ENCODE results near the gene POU3F3. TPM values are rescaled to one million over a fixed set of nuclear protein-coding genes. Genes with fewer than 3 reads are reported as not detected.

The POU3F3 gene
- total and polyA plus RNA-seq, 2 of the 8 experiments (the other 6 are each of a cell fraction or from before 2014, with no cell fraction given): 0.09 TPM; not detected in 1

- peak; percentile 42 for TF ChIP-seq SAP30 (IDR thresholded peaks at IDR 0.05; ENCODE audit: insufficient read depth, insufficient replicate concordance, low read length)
- TF ChIP-seq ZNF274 (IDR thresholded peaks at IDR 0.05; ENCODE audit: borderline replicate concordance, extremely low read depth, low read length): no peak
- no peak for TF ChIP-seq ATF3 (IDR thresholded peaks at IDR 0.05; ENCODE audit: insufficient read depth, low read depth, low read length)
- no peak for TF ChIP-seq RNF2 (IDR thresholded peaks at IDR 0.05; ENCODE audit: borderline replicate concordance, low read depth, low read length, missing control alignments, poor library complexity, severe bottlenecking)
- TF ChIP-seq SRF (IDR thresholded peaks at IDR 0.05; ENCODE audit: low read depth, low read length): no peak
- 0 out of 2 replicates have a peak, but pooled peaks have one; percentile 41 for TF ChIP-seq CHD2 (IDR thresholded peaks at IDR 0.05; ENCODE audit: low read length)
- TF ChIP-seq NRF1 (IDR thresholded peaks at IDR 0.05; ENCODE audit: low read depth, low read length): no peak
- no peak for TF ChIP-seq JUN (IDR thresholded peaks at IDR 0.05; ENCODE audit: low read depth, low read length)
- no peak for TF ChIP-seq TAF7 (optimal IDR thresholded peaks at IDR 0.05; ENCODE audit: borderline replicate concordance, low read depth, low read length)
- TF ChIP-seq E2F6 (IDR thresholded peaks at IDR 0.05): no peak
- peak; percentile 39 for TF ChIP-seq ASH2L (IDR thresholded peaks at IDR 0.05; ENCODE audit: low read length)
- peak; percentile 24 for TF ChIP-seq NANOG (IDR thresholded peaks at IDR 0.05; ENCODE audit: insufficient read depth, low read depth, low read length, poor library complexity, severe bottlenecking)
- TF ChIP-seq HDAC2 (IDR thresholded peaks at IDR 0.05; ENCODE audit: borderline replicate concordance in 1 of 2, low read depth in 2 of 2, low read length in 2 of 2): no peak; a peak in 1 of 4 replicates
- TF ChIP-seq EGR1 (IDR thresholded peaks at IDR 0.05; ENCODE audit: borderline replicate concordance, low read depth, low read length): peak; percentile 95; the same call in 1 of the 2 replicates
- TF ChIP-seq SP2 (IDR thresholded peaks at IDR 0.05; ENCODE audit: low read length): no peak
- TF ChIP-seq SIRT6 (IDR thresholded peaks at IDR 0.05; ENCODE audit: low read length): no peak
- TF ChIP-seq BRCA1 (IDR thresholded peaks at IDR 0.05; ENCODE audit: low read depth, low read length): no peak
- peak; percentile 55; the same call in 1 of the 2 replicates for TF ChIP-seq MAX (IDR thresholded peaks at IDR 0.05)
- peak; percentile 99 for TF ChIP-seq CTBP2 (IDR thresholded peaks at IDR 0.05; ENCODE audit: borderline replicate concordance, insufficient read depth, insufficient read length, low read length)
- TF ChIP-seq RXRA (IDR thresholded peaks at IDR 0.05; ENCODE audit: insufficient read depth, low read depth, low read length): no peak
- 0 out of 2 replicates have a peak, but pooled peaks have one; percentile 17 for TF ChIP-seq CREB1 (IDR thresholded peaks at IDR 0.05)
Observed at GRCh38 chr2:104853534-104854497, at the start of gene POU3F3 (continued).
